HG02610 (cell line): Measurements from ENCODE around the gene VEZF1.
A peak's percentile ranks its signal among the peaks of the same experiment; 100 is the strongest.

Source experiments
- ATAC-seq: cut with Tn5 transposase; IDR thresholded peaks from one replicate; pipeline ENCODE4 v1.9.1; 2021; ENCODE audit warnings: mild to moderate bottlenecking, moderate library complexity; ENCODE audit not compliant: unreplicated experiment

Gene VEZF1

DNA sequence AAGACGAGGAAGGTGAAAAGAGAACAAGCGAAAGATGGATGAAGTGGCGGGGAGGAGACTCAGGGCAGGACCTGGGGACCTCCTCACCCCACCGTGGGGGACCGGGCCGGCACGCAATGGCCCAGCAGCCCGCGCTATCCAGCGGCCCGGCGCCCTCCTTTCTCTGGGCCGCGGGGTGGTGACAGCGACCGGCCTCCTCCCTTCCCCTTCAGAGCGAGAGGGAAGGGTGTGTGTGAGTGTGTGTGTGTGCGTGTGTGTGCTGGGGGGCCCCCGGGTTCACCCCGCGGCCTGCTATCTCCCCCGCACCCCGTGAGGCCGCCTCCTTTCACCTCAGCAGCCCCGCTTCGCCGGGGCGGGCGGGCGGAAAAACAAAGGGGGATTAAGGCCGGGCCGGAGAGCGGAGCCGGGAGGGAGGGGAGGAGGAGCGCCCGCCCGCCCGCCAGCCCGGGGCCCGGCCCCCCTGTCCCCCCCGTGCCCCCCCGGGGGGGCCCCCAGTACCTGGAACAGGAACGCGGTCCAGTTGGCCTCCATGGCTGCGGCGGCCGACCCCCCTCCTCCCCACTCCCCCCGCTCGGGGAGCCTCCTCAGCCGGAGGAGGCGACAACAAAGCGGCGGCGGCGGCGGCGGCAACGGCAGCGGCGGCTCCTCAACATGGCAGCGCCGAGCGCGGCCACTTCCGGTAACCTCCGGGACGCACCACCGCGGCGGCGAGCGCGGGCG, at the start of gene VEZF1:
Gene VEZF1, minus strand, starts transcription at position 674 of the 720 bp plus-strand sequence. Its CDS starts 143 bp downstream, at position 531.
- peak; percentile 64 for ATAC-seq

GRCh38 chr17:58032691-58033415, 44.8 kb upstream of the VEZF1 start:
- no peak for ATAC-seq

DNA sequence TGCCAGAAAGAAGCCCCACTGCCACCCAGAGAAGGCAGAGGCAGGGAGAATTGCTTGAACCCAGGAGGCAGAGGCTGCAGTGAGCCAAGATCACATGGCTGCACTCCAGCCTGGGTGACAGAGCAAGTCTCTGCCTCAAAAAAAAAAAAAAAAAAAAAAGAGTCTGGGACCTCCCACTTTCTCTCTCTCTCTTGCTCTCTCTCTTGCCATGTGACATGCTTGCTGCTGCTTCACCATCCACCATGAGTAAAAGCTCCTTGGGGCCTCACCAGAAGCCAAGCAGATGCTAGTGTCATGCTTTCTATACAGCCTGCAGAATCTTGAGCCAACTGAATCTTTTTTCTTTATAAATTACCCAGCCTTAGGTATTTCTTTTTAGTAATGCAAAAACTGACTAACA, 40.5 kb upstream of the VEZF1 start:
- no peak for ATAC-seq

DNA sequence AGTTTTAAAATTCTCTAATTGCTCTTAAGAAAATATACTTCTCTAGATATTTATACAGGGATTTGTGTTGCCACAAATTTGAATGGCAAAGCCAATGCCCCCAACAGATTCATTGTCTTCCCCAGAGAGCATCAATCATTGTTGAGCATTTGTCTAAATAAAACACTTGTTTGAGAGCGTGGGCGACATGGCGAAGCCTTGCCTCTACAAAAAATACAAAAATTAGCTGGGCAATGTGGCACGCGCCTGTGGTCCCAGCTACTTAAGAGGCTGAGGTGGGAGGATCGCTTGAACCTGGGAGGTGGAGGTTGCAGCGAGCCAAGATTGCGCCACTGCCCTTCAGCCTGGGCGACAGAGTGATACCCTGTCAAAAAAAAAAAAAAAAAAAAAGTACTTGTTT, 32.3 kb upstream of the VEZF1 start:
- ATAC-seq, result no peak

DNA sequence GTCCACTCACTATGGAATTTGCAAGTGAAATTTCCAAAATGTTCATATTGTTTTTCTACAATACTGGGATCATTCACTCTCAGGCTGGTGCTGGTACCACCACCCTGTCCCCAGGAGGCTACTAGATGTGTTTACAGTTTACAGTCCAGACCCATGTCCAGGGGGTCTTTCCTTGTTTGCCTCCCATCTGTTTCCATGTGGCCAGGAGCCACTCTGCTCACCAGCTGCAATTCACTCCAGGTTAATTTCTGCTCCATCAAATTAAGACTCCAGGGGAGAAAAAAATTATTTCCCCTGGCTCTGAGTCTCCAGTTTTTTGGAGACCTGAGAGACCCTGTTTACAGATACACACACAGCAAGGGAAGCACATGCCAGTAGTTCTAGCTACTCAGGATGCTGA, 31.5 kb upstream of the VEZF1 start:
- no peak for ATAC-seq

DNA sequence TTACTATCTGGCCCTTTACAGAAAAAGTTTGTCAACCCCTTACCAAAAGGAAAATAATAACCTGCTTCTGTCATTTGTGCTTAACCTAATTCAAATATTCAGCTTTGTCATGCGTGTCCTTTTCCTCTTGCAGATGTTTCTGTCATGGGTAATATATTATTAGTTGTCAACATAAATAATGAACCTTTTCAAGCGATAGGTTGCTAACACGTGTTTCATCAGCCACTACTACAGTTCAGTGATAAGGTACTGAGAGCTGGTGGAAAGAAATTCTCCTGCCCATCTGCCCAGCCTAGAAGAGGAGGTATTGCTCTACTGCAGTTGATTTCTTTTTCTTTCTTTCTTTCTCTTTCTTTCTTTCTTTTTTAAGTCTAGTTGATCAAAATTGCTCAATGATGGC, 31.0 kb upstream of the VEZF1 start:
- no peak for ATAC-seq

DNA sequence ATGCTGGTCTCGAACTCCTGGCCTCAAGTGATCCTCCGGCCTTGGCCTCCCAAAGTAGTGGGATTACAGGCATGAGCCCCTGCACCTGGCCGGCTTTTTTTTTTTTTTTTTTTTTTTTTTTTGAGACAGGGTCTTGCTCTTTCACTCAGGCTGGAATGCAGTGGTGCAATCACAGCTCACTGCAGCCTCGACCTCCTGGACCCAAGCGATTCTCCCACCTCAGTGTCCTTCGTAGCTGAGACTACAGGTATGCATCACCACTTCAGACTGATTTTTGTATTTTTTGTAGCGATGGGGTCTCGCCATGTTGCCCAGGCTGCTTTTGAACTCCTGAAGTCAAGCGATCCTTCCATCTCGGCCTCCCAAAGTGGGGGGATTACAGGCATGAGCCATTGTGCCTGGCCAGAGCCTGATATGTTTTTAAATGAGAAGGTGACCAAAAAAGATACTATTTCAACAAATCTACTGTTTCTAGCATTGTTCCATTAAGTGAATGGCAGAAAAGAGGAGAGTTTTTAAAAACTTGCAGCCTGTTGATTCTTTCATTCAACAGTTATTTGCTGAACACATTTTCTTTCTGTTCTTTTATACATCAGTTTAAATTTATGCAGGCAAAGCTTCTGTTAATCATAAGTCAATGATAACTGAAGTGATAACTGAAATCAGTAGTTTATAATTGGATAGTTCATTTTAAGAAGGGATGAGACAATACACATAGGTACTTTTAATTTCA, 22.2 kb upstream of the VEZF1 start:
- ATAC-seq, result no peak

GRCh38 chr17:58007781-58008706, 20.0 kb upstream of the VEZF1 start:
- peak; percentile 31 for ATAC-seq

DNA sequence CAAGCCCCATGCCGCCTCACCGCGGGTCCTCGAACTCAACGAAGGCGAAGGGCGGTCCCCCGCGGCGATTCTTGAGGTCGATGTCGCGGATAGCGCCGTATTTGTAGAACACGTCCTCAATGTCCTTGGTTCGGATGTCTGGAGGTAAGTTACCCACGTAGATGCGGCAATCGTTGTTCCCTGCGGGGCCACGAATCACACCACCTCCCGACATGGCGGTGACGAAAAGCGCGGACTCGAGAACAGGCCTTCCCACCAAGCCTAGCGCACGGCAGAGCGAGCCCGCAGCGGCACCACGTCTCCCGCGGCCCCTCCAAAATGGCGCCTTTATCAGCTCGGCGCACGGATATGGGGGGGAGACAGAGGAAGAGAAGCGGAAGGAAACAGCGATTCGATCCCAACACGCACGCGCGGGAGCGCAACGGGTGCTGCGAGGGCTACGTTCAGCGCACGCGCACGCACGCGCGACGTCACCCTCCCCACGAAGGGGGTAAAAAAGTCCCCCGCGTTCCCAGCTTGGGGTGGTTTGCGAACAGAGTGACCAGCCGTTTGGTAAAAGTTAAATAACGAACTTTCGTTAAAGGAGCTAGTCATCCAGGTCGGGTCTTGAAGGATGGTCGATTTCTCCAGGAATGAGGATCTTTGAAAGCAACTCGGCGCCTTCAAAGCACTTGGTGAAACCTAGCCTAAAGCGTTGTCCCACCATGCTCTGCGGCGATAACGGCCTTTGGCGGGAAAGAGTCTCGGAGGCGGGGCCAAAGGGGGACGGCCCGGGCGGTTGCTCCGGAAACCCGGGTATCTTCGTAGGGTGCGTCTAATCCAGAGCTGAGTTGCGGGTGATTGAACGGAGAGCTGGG, 19.1 kb upstream of the VEZF1 start, which contains the start of gene SRSF1:
Gene SRSF1, minus strand, starts transcription at position 323 of the 857 bp plus-strand sequence. Its CDS starts 109 bp downstream, at position 214.
- ATAC-seq, result peak; percentile 90

- ATAC-seq, result no peak
These were observed 18.5 kb upstream of the VEZF1 start for GRCh38 chr17:58006560-58006923.

DNA sequence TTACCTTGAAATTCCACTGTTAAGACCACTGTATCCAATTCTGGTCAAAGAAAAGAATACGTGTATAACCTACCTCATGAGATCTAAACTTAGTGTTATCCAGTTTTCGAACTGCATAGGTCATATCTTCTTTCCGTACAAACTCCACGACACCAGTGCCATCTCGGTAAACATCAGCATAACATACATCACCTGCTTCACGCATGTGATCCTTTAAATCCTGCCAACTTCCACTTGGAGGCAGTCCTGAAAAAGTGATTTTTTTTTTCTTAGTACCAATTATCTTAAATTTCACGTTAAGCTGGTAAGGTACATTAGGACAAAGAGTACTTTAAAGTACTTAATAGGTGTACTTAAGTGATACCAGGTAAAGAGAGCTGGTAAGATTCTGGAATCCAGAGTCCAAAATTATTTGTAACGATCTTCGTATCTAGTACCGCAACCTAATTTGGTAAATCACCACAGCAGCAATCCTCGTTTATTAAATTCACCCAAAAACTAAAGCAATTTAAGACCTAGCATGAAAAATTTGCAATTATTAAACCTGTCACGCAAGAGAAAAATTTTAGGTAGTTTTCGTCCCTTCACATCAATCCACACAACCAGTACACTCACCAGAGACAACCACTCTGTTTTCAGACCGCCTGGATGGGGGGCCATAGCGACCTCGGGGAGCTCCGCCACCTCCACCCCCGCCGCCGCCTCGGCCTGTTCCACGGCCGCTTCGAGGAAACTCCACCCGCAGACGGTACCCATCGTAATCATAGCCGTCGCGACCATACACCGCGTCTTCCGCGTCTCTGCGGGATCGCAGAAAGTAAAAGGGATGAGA, 17.9 kb upstream of the VEZF1 start:
- ATAC-seq, result no peak

- no peak for ATAC-seq
These were observed 17.1 kb upstream of the VEZF1 start for GRCh38 chr17:58005031-58005727.

DNA sequence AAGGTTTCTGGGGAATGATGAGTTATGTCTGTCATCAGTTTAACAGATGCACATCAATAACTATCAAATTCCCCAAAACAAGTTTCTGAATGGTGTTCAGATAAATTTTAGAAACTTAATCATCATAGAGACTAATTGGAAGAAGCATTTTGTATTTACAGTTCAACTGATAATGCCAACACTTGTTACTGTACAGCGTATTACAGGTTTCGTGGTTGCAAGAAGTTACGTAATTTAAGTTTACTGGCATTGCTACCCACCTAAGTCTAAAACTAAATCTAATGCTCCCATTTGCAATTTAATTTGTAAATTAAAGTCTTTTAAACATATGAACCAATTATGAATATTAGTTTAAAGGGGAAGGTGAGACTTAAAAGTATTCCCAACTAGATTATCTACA, 16.0 kb upstream of the VEZF1 start:
- ATAC-seq, result no peak

DNA sequence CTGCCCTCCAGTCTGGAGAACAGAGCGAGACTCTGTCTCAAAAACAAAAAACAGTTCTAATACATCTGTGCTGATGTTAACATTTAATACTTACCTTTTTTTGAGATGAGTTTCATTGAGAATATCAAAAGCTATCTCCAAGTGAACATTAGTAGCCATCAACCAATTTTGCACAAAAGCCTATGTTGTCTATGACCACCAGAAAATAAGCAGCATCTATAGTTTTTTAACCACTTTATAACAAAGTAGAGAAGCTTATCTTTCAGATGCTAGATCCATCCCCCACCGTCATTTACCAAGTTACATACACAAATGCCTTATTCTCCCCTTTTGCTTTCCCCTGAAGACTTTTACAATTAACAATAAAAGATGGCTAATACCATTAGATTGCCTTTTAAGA, 14.9 kb upstream of the VEZF1 start:
- no peak for ATAC-seq

DNA sequence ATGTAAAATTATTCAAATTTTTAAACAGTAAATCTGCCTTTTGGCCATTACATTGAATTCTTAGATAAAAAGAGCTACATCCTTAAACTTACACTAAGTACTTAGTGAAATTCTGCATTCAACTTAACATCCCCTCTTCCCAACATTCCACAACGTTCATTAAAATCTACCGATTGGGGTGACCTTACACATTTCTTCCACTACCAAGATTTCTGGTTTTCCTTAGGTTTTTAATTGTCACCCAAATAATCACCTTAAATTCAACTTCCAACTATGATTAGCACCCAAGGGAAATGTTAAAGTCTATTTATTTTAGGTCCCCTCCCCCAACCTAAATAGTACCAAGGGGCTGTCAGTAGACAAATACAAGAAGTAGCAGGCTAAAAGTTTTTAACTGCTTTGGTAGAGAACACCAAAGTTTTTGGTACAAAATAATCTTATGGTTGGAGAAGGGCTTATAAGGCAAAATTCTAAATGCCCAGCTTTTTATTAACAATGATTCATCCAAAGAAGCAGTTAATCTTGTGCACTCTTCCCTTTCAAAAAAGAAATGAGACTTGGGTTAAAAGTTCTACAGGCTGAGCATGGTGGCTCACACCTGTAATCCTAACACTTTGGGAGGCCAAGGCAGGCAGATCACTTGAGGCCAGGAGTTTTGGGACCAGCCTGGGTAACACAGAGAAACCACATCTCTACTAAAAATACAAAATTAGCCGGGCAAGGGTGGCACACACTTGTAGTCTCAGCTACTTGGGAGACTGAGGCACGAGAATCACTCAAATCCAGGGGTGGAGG, 14.3 kb upstream of the VEZF1 start:
- no peak for ATAC-seq

GRCh38 chr17:58001461-58002124, 13.5 kb upstream of the VEZF1 start:
- ATAC-seq, result no peak

DNA sequence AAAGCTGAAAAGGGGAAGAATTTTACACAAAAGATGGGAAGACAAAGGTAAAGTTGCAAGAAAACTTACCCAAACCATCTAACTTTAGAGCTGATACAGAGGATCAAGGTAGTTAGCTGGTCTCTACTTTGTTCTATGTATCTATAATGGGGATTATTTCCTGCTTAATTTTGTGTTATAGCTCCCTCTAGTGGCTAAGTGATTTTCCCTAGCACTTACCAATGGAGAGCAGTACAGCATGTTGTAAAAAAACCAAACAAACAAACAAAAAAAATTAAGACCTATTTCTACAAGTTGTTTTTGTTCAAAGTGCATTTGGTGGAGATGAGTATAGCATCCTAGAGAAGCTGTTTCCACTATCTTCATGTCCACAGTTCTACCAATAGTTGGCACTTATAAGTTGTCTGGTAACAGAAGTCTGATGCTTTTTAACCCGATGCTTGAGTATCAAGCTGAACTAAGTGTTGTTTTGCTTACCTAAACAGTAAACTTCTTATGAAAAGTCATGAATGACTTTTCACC, 11.5 kb upstream of the VEZF1 start:
- no peak for ATAC-seq
